Measurements from ENCODE around the gene SLC6A8.

The SLC6A8 gene

DNA sequence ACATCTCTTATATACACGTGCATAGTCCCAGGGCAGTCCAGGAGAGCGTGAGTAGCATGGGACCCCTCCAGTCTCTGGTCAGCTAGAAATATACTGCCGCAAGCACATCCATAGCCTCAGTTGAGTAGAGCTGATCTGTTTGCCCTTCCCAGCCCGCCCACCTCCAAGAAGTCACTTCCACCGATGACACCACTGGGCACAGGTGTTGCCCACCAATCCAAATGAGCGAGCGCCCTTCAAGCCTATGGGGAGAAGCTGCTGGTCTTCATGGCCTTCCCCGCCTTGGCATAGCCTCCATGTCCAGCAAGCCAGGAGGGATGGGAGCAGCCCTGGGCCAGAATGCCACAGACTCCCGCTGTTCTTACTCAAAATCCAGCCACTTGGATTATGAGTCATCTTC lies 30.6 kb upstream of the SLC6A8 start:
- H3K4me3 ChIP-seq (ENCODE audit: low read length, poor library complexity, severe bottlenecking): no peak overlapping the region
- H3K4me2 ChIP-seq (ENCODE audit: low read depth, low read length, poor library complexity, severe bottlenecking): no peak overlapping the region
- no peaks in the 10 kb centered on the region for H3K9me3 ChIP-seq (ENCODE audit: insufficient read depth, low read depth, low read length)
- no peaks in the 10 kb centered on the region for H4K20me1 ChIP-seq (ENCODE audit: insufficient read depth, low read length, poor library complexity, severe bottlenecking)
- H3K36me3 ChIP-seq (ENCODE audit: insufficient read depth, low read length): no peaks in the 10 kb centered on the region
- no peaks in the 10 kb centered on the region for H3K27me3 ChIP-seq (ENCODE audit: insufficient read depth, low read length, poor library complexity, severe bottlenecking)
- no peaks in the 10 kb centered on the region for H3K4me1 ChIP-seq (ENCODE audit: insufficient read depth, low read length, poor library complexity, severe bottlenecking)
- H3K79me2 ChIP-seq (ENCODE audit: insufficient read depth, low read length): no peaks in the 10 kb centered on the region
- no peaks in the 10 kb centered on the region for H3K9me2 ChIP-seq (replicated peaks; ENCODE audit: low read depth, low read length)
- no peak overlapping the region for H2AFZ ChIP-seq (ENCODE audit: low read length)
- H3F3A ChIP-seq (ENCODE audit: low read depth): no peaks in the 10 kb centered on the region
- H3K9ac ChIP-seq (ENCODE audit: low read depth, low read length, poor library complexity, severe bottlenecking): no peak overlapping the region
- TF ChIP-seq, protein P1, sequence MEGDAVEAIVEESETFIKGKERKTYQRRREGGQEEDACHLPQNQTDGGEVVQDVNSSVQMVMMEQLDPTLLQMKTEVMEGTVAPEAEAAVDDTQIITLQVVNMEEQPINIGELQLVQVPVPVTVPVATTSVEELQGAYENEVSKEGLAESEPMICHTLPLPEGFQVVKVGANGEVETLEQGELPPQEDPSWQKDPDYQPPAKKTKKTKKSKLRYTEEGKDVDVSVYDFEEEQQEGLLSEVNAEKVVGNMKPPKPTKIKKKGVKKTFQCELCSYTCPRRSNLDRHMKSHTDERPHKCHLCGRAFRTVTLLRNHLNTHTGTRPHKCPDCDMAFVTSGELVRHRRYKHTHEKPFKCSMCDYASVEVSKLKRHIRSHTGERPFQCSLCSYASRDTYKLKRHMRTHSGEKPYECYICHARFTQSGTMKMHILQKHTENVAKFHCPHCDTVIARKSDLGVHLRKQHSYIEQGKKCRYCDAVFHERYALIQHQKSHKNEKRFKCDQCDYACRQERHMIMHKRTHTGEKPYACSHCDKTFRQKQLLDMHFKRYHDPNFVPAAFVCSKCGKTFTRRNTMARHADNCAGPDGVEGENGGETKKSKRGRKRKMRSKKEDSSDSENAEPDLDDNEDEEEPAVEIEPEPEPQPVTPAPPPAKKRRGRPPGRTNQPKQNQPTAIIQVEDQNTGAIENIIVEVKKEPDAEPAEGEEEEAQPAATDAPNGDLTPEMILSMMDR (conservative IDR thresholded peaks at IDR 0.05; ENCODE audit: low read length): no peak
- no peak for TF ChIP-seq EZH2phosphoT487 (IDR thresholded peaks at IDR 0.05; ENCODE audit: borderline replicate concordance)

DNA sequence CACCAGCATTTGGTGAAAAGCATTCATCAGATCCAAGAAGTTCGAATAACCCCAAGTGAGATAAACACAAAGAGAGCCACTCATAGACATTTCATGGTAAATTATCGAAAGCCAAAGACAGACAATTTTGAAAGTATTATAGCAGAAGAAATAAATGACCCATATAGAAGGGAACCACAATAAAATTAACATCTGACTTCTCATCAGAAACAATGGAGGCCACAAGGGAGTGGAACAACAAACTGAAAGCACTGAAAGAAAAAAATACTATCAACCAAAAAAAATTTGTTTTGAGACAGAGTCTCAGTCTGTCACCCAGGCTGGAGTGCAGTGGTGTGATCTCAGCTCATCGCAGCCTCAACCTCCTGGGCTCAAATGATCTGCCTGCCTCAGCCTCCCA lies 28.5 kb upstream of the SLC6A8 start:
- no peaks in the 10 kb centered on the region for H3K27me3 ChIP-seq (ENCODE audit: insufficient read depth, low read length, poor library complexity, severe bottlenecking)
- H3K9ac ChIP-seq (ENCODE audit: low read depth, low read length, poor library complexity, severe bottlenecking): no peak overlapping the region
- H3K4me3 ChIP-seq (ENCODE audit: low read length, poor library complexity, severe bottlenecking): no peak overlapping the region
- TF ChIP-seq EZH2phosphoT487 (IDR thresholded peaks at IDR 0.05; ENCODE audit: borderline replicate concordance): no peak
- TF ChIP-seq, protein P1 (conservative IDR thresholded peaks at IDR 0.05; ENCODE audit: low read length): no peak
- H3F3A ChIP-seq (ENCODE audit: low read depth): no peaks in the 10 kb centered on the region
- no peak overlapping the region for H3K4me2 ChIP-seq (ENCODE audit: low read depth, low read length, poor library complexity, severe bottlenecking)
- H3K9me3 ChIP-seq (ENCODE audit: insufficient read depth, low read depth, low read length): no peaks in the 10 kb centered on the region
- H3K4me1 ChIP-seq (ENCODE audit: insufficient read depth, low read length, poor library complexity, severe bottlenecking): no peaks in the 10 kb centered on the region
- no peak overlapping the region for H2AFZ ChIP-seq (ENCODE audit: low read length)
- H3K36me3 ChIP-seq (ENCODE audit: insufficient read depth, low read length): no peaks in the 10 kb centered on the region
- H3K9me2 ChIP-seq (replicated peaks; ENCODE audit: low read depth, low read length): no peaks in the 10 kb centered on the region
- no peaks in the 10 kb centered on the region for H3K79me2 ChIP-seq (ENCODE audit: insufficient read depth, low read length)
- no peaks in the 10 kb centered on the region for H4K20me1 ChIP-seq (ENCODE audit: insufficient read depth, low read length, poor library complexity, severe bottlenecking)

DNA sequence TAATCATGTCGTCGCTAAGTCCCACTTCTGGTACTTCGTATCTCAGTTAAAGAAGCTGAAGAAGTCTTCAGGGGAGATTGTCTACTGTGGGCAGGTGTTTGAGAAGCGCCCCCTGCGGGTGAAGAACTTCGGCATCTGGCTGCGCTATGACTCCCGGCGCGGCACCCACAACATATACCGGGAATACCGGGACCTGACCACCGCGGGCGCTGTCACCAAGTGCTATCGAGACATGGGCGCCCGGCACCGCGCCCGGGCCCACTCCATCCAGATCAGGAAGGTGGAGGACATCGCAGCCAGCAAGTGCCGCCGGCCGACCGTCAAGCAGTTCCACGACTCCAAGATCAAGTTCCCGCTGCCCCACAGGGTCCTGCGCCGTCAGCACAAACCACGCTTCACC lies 25.5 kb upstream of the SLC6A8 start:
- Histone ChIP-seq H4K20me1 (ENCODE audit: insufficient read depth, low read length, poor library complexity, severe bottlenecking) (no peaks in the 10 kb centered on the region), H3K4me2 (ENCODE audit: low read depth, low read length, poor library complexity, severe bottlenecking) (no peak overlapping the region), H3K4me1 (ENCODE audit: insufficient read depth, low read length, poor library complexity, severe bottlenecking) (no peaks in the 10 kb centered on the region), H3K27me3 (ENCODE audit: insufficient read depth, low read length, poor library complexity, severe bottlenecking) (no peaks in the 10 kb centered on the region), H3K4me3 (ENCODE audit: low read length, poor library complexity, severe bottlenecking) (no peak overlapping the region), H3K36me3 (ENCODE audit: insufficient read depth, low read length) (no peaks in the 10 kb centered on the region), H3K9me3 (ENCODE audit: insufficient read depth, low read depth, low read length) (no peaks in the 10 kb centered on the region), H3K9ac (ENCODE audit: low read depth, low read length, poor library complexity, severe bottlenecking) (no peak overlapping the region), H3K9me2 (replicated peaks; ENCODE audit: low read depth, low read length) (no peaks in the 10 kb centered on the region), H3F3A (ENCODE audit: low read depth) (no peaks in the 10 kb centered on the region), H2AFZ (ENCODE audit: low read length) (no peak overlapping the region), H3K79me2 (ENCODE audit: insufficient read depth, low read length) (no peaks in the 10 kb centered on the region)
- no peak for TF ChIP-seq EZH2phosphoT487 (IDR thresholded peaks at IDR 0.05; ENCODE audit: borderline replicate concordance)
- TF ChIP-seq, protein P1 (conservative IDR thresholded peaks at IDR 0.05; ENCODE audit: low read length): 0 out of 2 replicates have a peak, but pooled peaks have one; percentile 27

All from Loucy (cell line).